ENCODE data around the gene OR2A42. TPM values are rescaled to one million over a fixed set of nuclear protein-coding genes. Genes with fewer than 3 reads are reported as not detected.
"Not testable (repeated sequence)": the region's sequence is repeated elsewhere in the genome, so short reads cannot be mapped to it uniquely, and the experiment has no call there.

The OR2A42 gene
- total RNA-seq, 4 donors from 2014 or later, result 1.0 TPM; not detected in 3

DNA sequence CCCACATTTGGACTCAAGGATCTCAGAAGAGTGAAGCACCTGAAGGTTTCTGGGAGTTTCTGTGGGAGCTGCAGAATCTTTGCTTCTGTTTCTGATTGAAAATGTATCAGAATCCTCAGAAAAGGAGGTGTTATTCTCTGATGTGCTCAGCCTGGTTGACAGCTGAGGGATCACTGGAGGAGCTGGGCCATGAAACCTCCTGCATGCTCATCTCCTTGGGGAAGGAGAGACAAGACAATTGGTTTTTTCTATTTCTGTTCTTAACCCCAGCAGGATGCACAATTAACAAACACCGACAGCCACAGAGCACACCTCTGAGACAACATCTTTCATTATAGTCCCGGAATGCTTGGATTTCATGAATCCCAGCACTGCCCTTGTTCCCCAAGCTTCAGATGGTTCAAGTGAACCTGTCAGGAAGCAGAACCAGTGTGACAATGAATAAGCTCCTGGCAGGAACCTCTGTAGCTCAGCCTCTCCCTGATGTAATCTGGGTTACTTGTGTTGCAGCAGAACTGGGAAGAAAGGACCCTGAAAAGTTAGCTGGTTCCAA lies 799 bp downstream of the OR2A42 start:
- ATAC-seq (ENCODE audit: low FRiP score); DNase-seq (ENCODE audit: low spot score): not testable (repeated sequence)

DNA sequence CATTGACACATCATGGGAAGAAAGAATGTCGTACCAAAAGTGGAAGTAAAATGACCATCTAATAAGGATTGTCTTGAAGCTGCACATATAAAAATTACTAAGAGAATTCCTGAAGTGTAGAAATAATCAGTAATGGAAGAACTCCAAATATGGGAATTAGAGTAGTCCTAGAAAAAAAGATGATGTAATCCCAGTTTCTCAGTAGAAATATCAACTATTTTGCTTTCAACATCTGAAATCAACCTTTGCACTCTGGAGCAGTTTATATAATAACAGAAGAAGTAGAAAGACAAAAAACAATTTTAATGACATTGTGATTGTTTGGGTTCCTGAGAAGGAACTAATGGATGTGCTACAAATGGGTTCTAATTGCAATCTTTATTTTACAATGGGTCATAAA lies 6.4 kb downstream of the OR2A42 start:
- not testable (repeated sequence) for ATAC-seq (ENCODE audit: low FRiP score)

DNA sequence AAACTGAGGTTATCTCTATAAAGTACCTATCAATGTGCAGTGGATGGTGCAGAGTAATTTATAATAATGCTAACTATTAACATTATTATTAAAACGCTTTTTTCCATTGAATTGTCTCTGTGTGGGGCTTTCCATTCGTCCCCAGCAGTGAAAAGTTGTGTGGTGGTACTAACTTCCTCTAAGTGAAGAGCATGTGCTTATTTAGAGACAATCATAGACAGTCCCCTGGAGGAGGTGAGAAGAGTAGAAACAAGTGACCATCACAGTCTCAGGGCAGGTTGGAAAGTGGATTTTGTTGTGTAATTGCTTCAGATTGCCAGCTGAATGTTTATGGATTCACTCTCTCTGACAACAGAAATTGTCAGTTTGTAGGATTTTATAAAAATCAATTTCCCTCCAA lies 8.4 kb downstream of the OR2A42 start:
- ATAC-seq (ENCODE audit: low FRiP score); DNase-seq (ENCODE audit: low spot score): not testable (repeated sequence)

More for the DNA sequence above, 6.4 kb downstream of the OR2A42 start:
- not testable (repeated sequence) for DNase-seq (ENCODE audit: low spot score)

DNA sequence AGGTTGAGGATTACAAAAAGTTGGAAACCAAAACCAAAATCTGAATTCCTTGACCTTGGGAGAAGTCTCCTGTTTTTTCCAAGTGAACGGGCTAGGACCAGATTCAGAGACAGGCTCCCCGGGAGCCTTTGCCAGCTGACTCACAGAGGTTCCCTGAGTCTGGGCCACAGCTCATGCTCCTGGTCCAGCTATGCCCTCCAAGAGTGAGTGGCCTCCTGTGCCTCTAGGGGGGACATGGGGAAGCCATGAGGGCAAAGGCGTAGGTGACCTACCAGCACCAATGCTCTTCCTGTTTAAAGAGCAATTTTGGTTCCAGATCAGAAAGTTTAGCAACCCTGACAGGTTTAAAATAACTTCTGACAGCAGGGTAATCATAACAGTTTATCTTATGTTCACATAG lies 10.6 kb downstream of the OR2A42 start:
- DNase-seq (ENCODE audit: low spot score); ATAC-seq (ENCODE audit: low FRiP score): not testable (repeated sequence)

DNA sequence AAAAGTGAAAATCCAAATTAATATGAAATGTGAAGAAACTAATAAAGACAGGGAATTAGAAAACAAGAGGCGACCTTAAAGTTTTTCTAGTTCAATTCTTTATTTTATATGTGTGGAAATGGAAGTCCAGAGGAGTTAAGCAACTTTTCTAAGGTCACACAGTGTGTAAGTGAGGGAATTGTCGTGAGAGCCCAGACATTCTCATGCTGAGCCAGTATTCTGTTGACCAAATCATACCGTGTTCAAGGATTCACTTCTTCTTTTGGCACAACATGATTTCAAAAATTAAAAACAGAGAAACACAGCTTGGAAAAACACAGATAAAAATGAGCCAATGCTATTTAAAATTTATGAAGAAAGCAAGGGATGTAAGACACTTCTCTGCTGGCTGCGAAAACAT lies 12.5 kb downstream of the OR2A42 start:
- ATAC-seq (ENCODE audit: low FRiP score); DNase-seq (ENCODE audit: low spot score): not testable (repeated sequence)

DNA sequence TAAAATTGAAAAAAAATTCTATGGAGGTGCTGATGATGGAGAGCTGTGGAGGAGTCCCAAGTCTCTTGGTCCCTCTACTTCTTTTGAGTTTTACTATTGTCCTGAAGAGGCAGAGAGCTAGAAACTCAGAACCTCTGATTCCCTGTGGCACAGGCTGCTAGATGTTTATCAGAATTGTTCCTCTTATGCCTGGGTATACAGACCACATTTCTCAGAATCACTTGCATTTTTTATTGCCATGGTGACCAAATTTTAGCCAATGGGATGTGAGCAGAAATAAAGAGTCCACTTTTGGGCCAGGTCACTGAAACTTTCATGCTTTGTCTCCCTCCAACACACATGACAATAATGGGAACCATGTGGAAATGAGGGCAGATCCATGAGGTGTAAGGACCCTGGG lies 15.7 kb downstream of the OR2A42 start:
- DNase-seq (ENCODE audit: low spot score); ATAC-seq (ENCODE audit: low FRiP score): not testable (repeated sequence)

DNA sequence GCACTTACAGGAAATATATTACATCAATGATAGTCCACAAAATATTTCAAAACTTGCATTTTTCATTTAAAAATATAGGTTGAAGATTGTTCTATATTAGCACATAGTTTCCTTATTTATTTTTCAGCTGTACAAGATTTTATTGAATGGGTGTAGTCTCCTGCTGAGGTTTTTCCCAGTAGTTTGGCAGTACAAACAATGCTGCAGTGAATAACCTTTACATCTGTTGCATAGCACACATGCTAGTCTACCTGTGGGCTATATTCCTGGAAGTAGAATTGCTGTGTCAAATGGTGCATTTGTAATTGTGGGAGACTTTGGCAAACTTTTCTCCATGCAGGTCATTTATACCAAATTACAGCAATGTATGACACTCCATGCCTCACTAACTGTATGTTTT lies 18.9 kb downstream of the OR2A42 start:
- ATAC-seq (ENCODE audit: low FRiP score); DNase-seq (ENCODE audit: low spot score): not testable (repeated sequence)

DNA sequence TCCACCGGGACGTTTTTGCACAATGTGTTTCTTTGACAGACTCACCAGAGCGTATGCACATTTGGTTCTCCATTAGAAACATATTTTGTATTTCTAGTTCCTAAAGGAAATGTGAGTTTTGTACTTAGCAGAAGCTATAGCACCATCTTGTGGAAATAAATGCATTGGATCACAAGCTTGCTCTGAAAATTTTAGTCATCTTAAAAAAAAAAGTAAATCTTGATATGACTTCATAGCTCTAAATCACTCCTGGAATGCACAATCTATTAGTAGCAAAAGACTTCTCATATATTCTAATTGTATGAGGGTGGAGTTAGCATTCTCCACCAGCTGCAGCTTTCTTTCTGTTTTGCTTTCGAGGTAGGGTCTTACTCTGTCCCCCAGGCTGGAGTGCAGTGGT lies 20.3 kb downstream of the OR2A42 start:
- peak; percentile 59 for ATAC-seq (ENCODE audit: low FRiP score)
- not testable (repeated sequence) for DNase-seq (ENCODE audit: low spot score)

DNA sequence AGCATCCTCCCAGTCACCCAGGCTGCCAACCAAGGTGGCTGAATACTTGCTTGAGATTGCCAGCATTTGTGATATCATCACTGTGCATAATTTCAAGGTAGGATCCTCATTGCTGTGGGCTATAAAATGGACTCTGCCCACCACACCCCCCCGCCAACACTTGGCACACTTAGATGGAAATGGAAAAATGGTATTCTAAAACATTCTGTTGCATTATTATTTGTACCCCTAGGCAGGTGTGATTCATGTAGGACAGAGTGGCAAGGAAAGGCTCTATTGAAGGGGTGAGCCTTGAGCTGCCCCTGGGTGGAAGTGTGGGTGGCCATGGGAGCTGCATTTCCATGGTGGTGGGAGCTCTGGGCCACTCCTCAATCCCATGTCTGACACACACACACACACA lies 20.8 kb downstream of the OR2A42 start:
- DNase-seq (ENCODE audit: low spot score); ATAC-seq (ENCODE audit: low FRiP score): not testable (repeated sequence)

DNA sequence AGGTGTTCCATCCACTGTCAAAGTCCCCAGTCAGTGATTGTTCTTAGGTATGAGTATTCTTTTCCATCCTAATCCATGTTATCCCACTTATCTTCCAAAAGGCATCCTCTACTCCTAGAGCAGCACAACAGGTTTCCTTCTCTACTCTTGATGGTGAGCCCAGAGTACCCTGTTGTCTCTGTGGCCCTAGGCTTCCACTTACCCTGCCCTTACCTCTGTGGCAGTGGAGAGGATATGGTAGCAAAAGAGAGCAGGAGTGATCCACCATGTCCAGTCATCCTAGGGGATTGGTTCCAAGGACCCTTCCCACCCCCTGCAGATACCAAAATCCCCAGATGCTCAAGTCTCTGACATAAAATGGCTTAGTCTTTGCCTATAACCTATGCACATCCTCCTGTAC lies 22.2 kb downstream of the OR2A42 start:
- not testable (repeated sequence) for DNase-seq (ENCODE audit: low spot score); ATAC-seq (ENCODE audit: low FRiP score)

DNA sequence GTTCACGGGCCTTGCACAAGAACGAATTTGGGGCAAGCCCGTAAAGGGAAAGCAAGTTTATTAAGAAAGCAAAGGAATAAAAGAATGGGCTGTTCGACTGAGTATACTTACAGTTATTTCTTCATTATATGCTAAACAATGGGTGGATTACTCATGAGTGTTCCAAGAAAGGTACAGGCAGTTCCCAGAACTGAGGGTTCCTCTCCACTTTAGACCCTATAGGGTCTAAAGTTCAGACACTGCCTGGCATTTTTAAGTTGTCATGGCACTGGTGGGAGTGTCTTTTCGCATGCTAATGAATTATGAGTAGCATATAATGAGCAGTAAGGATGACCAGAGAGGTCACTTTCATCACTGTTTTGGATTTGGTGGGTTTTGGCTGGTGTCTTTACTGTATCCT lies 34.1 kb downstream of the OR2A42 start:
- not testable (repeated sequence) for DNase-seq (ENCODE audit: low spot score); ATAC-seq (ENCODE audit: low FRiP score)

DNA sequence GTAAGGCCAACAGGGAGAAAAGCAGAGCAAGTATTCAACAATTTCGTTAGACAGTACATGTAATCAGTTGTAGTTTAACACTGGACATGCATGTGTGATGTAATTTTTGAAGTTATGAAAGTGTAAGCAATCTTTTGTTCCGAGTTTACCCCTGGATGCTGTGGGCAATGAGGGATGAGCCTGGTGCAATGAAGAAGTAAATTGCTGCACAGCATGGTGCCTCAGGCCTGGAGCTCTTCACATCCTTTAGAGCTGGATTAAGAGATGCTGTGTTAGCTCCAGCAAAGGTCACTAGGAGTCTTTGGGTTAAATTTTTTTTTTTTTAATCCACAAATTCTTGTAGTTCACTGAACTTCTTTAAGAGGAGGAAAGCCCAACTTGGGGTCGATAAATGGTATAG lies 36.3 kb downstream of the OR2A42 start:
- DNase-seq (ENCODE audit: low spot score); ATAC-seq (ENCODE audit: low FRiP score): not testable (repeated sequence)

DNA sequence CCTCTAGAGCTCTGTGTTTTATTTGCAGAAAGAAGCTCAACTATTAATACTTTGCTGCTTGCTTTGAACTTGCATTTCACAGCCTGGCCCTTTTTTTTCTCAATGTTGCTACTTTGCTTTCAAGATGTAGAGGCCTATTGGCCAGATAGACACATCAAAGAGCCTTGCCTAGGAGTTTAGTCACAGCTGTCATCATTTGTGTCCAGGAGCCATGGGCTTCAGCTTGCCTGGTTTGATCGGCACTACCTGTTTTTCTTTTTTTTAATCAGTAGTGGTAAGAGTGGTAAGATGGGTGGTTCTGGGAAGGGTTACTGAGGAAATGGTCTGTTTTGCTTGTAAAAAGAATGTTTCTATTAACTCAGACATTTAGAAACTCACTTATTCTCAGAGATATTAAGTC lies 37.4 kb downstream of the OR2A42 start:
- DNase-seq (ENCODE audit: low spot score); ATAC-seq (ENCODE audit: low FRiP score): not testable (repeated sequence)

DNA sequence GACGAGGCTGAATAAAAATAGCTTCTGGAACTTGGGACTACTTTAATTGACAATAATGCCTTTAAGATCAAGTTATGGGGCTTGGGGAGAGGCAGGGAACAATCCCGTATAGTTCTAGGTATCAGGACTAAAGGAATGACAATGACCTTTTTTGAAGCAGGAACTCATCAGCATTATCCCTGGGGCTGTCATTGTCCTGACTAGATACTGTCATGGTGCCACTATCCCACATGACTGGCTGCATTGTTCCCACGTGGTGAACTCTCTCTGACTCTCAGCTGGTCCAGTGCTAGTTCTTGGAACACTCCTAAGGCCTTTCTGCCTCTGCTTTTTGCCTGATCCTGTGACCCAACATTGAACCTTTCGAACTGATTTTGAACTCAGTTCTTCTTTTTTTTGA lies 40.5 kb downstream of the OR2A42 start:
- not testable (repeated sequence) for DNase-seq (ENCODE audit: low spot score); ATAC-seq (ENCODE audit: low FRiP score)

DNA sequence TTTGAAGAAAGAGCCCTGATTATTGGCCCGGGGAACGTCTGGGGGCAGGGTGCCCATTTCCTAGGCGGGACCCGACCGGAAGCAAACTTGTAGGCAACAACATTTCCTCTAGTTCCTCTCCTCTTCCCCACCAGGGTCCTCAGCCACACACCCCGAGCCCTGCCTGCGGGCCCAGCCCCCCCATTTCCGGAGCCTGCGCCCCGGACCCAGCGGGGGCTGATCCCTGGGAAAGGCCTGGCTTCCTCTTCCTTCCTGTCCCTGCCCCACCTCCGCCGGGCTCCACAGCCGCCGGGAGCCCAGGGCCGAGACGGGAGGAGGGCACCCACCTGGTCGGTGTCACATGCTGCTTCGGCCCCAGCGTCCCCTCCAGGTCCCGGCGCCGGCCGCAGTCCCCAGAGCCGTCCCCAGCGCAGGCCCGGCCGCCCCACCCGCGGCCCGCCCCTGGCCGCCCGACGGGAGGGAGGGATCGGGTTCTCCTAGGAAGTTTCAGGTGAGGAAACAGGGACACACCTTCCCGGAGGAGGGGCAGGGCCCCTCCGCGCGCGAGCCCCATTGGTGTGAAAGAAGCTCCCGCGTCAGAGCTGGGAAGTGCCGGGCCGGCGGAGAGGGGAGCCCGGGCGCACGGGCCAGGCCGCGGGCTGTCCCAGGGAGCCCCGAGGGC lies 44.1 kb downstream of the OR2A42 start, which contains the start of gene ARHGEF35:
Gene ARHGEF35 (minus strand): TSS at position 622 of the 661 bp plus-strand sequence. CDS start 7,450 bp downstream, outside the sequence.
- not testable (repeated sequence) for DNase-seq (ENCODE audit: low spot score)
- ATAC-seq (ENCODE audit: low FRiP score), result peak; percentile 93

DNA sequence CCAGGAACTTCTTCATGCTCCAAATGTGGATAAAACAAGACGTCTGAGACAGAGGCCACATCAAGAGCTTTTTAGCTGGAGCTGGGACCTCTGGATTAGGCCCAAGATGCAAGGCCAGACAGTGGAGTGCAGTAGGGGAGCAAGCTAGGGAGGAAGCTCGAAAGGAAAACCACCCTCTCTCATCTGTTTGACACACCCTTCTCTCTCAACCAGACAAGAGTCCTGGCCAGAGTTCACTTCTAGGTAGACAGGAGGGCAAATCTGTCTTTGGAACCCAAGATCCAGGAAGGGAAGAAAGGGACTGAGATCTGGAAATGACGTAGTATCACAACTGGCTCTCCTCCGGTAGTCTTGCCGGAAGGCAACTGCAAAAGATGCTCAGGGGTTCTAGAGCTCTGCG lies 45.0 kb downstream of the OR2A42 start:
- not testable (repeated sequence) for DNase-seq (ENCODE audit: low spot score); ATAC-seq (ENCODE audit: low FRiP score)

DNA sequence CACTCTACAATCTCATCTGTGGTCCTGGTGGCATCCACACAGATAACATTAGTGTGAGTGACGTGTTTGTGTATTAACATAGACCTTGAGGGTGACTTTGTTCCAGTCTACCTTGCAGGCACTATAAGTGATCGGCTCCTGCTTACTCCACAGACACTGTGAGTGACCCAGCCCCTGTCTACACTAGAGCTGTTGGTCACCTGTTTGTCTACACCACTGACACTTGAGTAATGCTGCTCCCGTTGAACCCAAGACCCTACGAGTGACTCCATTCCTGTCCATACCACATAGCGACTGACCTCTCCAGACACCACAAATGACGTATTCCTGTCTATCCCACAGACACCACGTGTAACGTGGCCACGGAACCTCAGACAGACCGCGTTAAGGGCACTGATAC lies 45.6 kb downstream of the OR2A42 start:
- ATAC-seq (ENCODE audit: low FRiP score); DNase-seq (ENCODE audit: low spot score): not testable (repeated sequence)

DNA sequence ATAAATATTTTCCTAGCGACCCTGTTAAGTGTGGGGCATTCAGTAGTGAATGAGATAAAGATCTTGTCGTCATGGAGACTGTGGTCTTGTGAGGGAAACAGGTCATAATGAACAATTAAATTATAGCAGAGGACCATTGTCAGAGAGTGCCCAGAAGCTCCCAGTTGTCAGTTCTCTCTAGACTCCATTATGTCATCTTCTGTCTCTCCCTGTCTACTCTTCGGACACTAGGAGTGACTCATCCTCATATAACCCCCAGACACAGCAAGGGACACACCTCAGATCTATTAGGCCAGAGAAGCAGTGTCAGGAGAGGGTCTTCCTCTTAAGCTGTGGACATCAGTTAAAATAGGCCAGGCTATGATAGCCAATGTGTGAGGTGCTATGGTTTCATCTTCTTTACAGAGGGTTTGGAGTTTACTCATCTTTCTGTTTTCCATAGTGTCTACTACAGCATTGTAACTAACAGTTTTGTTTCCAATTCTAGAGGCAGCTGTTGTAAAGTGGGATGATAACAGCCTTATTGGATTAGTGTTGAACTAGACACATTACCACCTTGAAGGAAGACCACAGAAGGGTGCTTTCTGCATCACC lies 50.7 kb downstream of the OR2A42 start:
- ATAC-seq (ENCODE audit: low FRiP score); DNase-seq (ENCODE audit: low spot score): not testable (repeated sequence)

DNA sequence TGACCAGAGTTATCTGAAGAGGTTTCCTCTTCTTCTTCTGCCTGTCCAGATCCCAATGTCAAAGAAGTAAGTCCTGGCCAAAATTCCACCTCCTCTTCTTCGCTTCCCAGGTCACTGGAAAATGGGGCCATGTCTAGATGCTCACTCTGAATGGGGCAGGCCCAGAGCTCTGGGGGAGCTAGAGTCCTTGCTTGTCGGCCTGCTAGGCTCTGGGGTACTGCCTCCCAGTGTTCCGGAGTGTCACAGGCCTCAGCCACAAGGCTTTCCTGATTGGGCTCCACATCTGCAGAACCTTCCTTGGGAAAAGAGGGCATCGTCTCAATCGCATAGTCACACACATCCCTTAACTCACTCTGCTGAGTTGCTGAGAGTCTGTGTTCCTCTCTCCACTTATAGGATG lies 51.6 kb downstream of the OR2A42 start:
- DNase-seq (ENCODE audit: low spot score); ATAC-seq (ENCODE audit: low FRiP score): not testable (repeated sequence)

DNA sequence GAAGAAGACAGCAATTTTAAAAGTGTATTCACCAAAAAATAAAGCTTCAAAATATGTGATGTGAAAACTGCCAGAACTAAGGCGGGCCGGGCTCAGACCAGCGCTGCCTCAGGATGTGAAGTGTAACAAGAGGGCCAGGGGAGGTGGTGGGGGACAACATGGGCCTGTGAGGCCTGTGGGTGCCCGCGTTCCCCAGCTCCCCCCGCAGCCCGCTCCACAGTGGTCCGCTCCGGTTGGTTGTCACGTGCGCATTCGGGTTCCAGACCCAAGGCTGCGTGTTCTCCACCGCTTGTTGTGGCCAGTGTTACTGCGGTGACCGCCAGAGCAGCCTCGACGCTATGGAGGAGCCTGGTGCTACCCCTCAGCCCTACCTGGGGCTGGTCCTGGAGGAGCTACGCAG lies 56.2 kb downstream of the OR2A42 start, which contains the start of gene CTAGE4:
Gene CTAGE4 (plus strand): TSS at position 301 of the 400 bp plus-strand sequence. CDS start 38 bp downstream, at position 339.
- DNase-seq (ENCODE audit: low spot score), result not testable (repeated sequence)

More for the DNA sequence above, 56.2 kb downstream of the OR2A42 start, which contains the start of gene CTAGE4:
- ATAC-seq (ENCODE audit: low FRiP score), result not testable (repeated sequence)
